Neuron (in vitro differentiated cells): ENCODE results near the gene FOS.

Source experiments
- H2AFZ ChIP-seq: one replicate; pipeline ENCODE4 v1.6.1; 2013; ENCODE audit warnings: low read depth, mild to moderate bottlenecking, inconsistent platforms, low read length, moderate library complexity
- H3K27me3 ChIP-seq: one replicate; pipeline ENCODE4 v1.6.1; 2013; ENCODE audit warnings: low read length; ENCODE audit not compliant: insufficient read depth
- H3K36me3 ChIP-seq: one replicate; pipeline ENCODE4 v1.6.1; 2013; ENCODE audit warnings: low read length; ENCODE audit not compliant: insufficient read depth
- H3K4me1 ChIP-seq: one replicate; pipeline ENCODE4 v1.6.1; 2013; ENCODE audit warnings: low read length; ENCODE audit not compliant: insufficient read depth
- H3K4me3 ChIP-seq: 2 replicates; pipeline ENCODE4 v1.5.1; 2013; ENCODE audit warnings: mild to moderate bottlenecking, low read length, moderate library complexity
- H3K9me3 ChIP-seq: one replicate; pipeline ENCODE4 v1.6.1; 2013; ENCODE audit warnings: low read length

Gene FOS

GRCh38 chr14:75310295-75311111 lies 31.9 kb downstream of the FOS start:
- no peaks in the 10 kb centered on the region for H3K9me3 ChIP-seq
- peak overlapping the region; percentile 1 for H2AFZ ChIP-seq
- H3K4me3 ChIP-seq = peak overlapping the region; percentile 24
- H3K4me1 ChIP-seq = peaks cover 12% of the 10 kb centered on the region
- no peaks in the 10 kb centered on the region for H3K27me3 ChIP-seq
- H3K36me3 ChIP-seq = no peaks in the 10 kb centered on the region

DNA sequence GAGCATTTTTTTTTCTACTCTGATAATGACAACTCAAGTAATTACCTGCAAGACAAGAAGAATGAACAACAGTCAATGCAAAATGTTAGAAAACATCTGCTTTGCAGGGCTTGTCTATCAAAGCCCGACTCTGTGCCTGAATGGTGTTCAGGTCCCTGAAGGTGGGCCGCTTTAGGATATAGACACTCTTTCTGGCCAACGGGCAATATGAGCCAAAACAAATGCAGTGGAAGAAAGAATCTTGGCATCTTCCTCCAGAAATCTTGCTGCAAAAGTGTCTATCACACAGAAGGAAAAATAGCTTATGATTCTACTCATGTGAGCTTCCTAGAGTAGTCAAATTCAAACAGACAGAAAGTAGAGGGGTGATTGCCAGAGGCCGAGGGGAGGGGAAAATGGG lies 32.7 kb downstream of the FOS start:
- Histone ChIP-seq H2AFZ (peak overlapping the region; percentile 1), H3K27me3 (no peaks in the 10 kb centered on the region), H3K36me3 (no peaks in the 10 kb centered on the region), H3K4me3 (no peak overlapping the region), H3K9me3 (no peaks in the 10 kb centered on the region), H3K4me1 (peaks cover 12% of the 10 kb centered on the region)

GRCh38 chr14:75312341-75312740 lies 33.7 kb downstream of the FOS start:
- peaks cover 12% of the 10 kb centered on the region for H3K4me1 ChIP-seq
- H3K9me3 ChIP-seq = no peaks in the 10 kb centered on the region
- H3K36me3 ChIP-seq = no peaks in the 10 kb centered on the region
- no peak overlapping the region for H2AFZ ChIP-seq
- no peak overlapping the region for H3K4me3 ChIP-seq
- H3K27me3 ChIP-seq = no peaks in the 10 kb centered on the region

GRCh38 chr14:75313294-75313693 lies 34.7 kb downstream of the FOS start:
- H3K4me1 ChIP-seq = peaks cover 12% of the 10 kb centered on the region
- H3K36me3 ChIP-seq = no peaks in the 10 kb centered on the region
- H3K9me3 ChIP-seq = no peaks in the 10 kb centered on the region
- no peak overlapping the region for H2AFZ ChIP-seq
- no peak overlapping the region for H3K4me3 ChIP-seq
- no peaks in the 10 kb centered on the region for H3K27me3 ChIP-seq

DNA sequence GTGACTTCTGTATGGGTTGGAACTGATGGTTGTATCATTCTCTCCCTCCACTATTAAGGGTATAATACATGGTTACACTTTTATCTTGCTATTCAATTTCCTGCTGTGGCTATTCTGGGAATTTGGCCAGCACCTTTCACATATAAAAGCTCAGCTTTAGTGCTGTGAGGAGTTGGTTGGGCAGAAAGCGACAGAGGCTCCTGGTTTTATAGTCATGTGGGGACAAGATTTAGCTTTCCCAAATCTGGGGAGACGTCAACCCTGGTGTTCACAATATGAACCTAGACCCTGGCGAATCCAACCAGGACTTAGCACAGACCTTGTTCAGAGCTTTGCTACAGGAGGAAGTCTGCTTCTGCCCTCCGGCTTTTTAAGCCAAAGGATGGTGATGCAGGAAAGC lies 36.5 kb downstream of the FOS start:
- Histone ChIP-seq H3K27me3 (peaks cover 2% of the 10 kb centered on the region), H3K36me3 (no peaks in the 10 kb centered on the region), H3K4me1 (peaks cover 12% of the 10 kb centered on the region), H3K9me3 (no peaks in the 10 kb centered on the region), H2AFZ (no peak overlapping the region), H3K4me3 (no peak overlapping the region)

GRCh38 chr14:75317148-75317547 lies 38.5 kb downstream of the FOS start:
- Histone ChIP-seq H3K9me3 (no peaks in the 10 kb centered on the region), H2AFZ (no peak overlapping the region), H3K4me3 (no peak overlapping the region), H3K4me1 (no peaks in the 10 kb centered on the region), H3K27me3 (peaks cover 7% of the 10 kb centered on the region), H3K36me3 (no peaks in the 10 kb centered on the region)

DNA sequence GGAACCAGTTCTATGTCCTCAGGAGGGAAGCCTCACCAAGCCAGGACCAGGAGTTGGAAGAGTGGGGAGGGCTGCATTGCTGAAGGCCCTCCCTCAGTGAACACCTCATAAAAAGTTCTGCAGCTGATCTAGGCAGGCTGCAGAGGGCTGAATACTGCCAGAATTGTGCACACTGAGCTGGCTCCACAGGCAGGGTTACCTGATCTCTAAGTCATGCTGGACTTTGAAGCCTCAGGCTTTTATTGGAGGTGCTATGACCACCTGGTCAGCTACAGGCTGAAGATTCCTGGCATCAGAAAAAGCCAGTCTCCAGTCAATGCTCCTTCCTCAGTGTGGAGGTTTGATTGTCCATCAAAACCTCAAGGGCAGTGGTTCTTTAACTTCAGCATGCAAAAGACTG lies 39.7 kb downstream of the FOS start:
- Histone ChIP-seq H3K27me3 (peaks cover 10% of the 10 kb centered on the region), H2AFZ (no peak overlapping the region), H3K36me3 (no peaks in the 10 kb centered on the region), H3K4me3 (no peak overlapping the region), H3K9me3 (no peaks in the 10 kb centered on the region), H3K4me1 (no peaks in the 10 kb centered on the region)

GRCh38 chr14:75319021-75319420 lies 40.4 kb downstream of the FOS start:
- H3K36me3 ChIP-seq = no peaks in the 10 kb centered on the region
- H3K4me3 ChIP-seq = no peak overlapping the region
- H3K27me3 ChIP-seq = peaks cover 11% of the 10 kb centered on the region
- no peaks in the 10 kb centered on the region for H3K9me3 ChIP-seq
- no peaks in the 10 kb centered on the region for H3K4me1 ChIP-seq
- H2AFZ ChIP-seq = no peak overlapping the region

- Histone ChIP-seq H3K9me3 (no peaks in the 10 kb centered on the region), H2AFZ (no peak overlapping the region), H3K36me3 (no peaks in the 10 kb centered on the region), H3K27me3 (peaks cover 11% of the 10 kb centered on the region), H3K4me1 (no peaks in the 10 kb centered on the region), H3K4me3 (no peak overlapping the region)
Measured at GRCh38 chr14:75320196-75320595, 41.6 kb downstream of the FOS start.

DNA sequence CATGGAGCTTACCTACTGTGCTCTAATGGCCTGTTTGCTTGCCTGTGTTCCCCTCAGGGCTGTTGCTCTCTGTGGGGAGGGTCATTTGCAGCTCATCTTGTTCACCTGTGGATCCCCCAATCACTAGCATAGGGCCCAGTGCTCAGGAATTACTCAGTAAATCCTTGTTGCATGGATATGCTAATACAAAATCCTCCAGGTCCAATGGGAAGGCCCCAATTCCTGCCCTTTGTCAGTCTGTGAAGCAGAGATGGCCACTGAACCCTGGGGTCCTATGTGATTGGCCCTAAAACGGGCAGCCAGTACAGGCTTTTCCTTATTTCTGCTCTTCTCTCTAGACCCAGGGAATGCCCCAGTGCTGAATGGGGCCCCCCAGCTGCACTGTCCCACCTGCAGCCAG lies 44.1 kb downstream of the FOS start:
- H3K4me1 ChIP-seq = no peaks in the 10 kb centered on the region
- H3K9me3 ChIP-seq = no peaks in the 10 kb centered on the region
- H2AFZ ChIP-seq = no peak overlapping the region
- peaks cover 16% of the 10 kb centered on the region for H3K27me3 ChIP-seq
- H3K36me3 ChIP-seq = no peaks in the 10 kb centered on the region
- no peak overlapping the region for H3K4me3 ChIP-seq

DNA sequence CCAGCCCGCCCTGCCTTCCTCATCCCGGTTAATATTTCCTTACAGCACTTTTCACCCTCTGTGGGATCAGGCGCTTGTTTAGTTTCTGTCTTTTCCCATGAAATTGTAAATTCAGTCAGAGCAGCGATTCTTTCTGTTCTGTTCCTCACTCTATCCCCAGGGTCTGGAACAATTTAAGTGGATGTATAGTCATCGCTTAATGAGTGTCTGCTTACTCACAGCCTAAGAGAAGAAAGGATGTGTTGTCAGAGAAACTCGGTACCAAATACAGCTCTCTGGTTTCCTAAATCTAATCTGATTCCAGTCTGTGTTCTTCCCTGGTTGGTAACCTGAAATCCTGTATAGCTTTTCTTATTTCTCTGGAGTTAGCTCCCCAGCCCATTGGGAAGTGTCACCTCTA lies 44.9 kb downstream of the FOS start:
- Histone ChIP-seq H3K4me1 (no peaks in the 10 kb centered on the region), H3K27me3 (peaks cover 16% of the 10 kb centered on the region), H3K36me3 (no peaks in the 10 kb centered on the region), H3K9me3 (no peaks in the 10 kb centered on the region), H3K4me3 (no peak overlapping the region), H2AFZ (no peak overlapping the region)

- no peak overlapping the region for H3K4me3 ChIP-seq
- no peak overlapping the region for H2AFZ ChIP-seq
- peaks cover 19% of the 10 kb centered on the region for H3K27me3 ChIP-seq
- no peaks in the 10 kb centered on the region for H3K9me3 ChIP-seq
- H3K4me1 ChIP-seq = no peaks in the 10 kb centered on the region
- no peaks in the 10 kb centered on the region for H3K36me3 ChIP-seq
Measured at GRCh38 chr14:75328558-75329155, 50.0 kb downstream of the FOS start.

GRCh38 chr14:75329369-75329768 lies 50.7 kb downstream of the FOS start:
- H2AFZ ChIP-seq = no peak overlapping the region
- H3K27me3 ChIP-seq = peaks cover 19% of the 10 kb centered on the region
- peaks cover 7% of the 10 kb centered on the region for H3K4me1 ChIP-seq
- no peaks in the 10 kb centered on the region for H3K9me3 ChIP-seq
- no peak overlapping the region for H3K4me3 ChIP-seq
- no peaks in the 10 kb centered on the region for H3K36me3 ChIP-seq
